Measurements from ENCODE around the gene IL9. TPM values are rescaled to one million over a fixed set of nuclear protein-coding genes. Genes with fewer than 3 reads are reported as not detected.

Gene IL9
- total and polyA plus RNA-seq, 10 of the 15 experiments (the other 5 are each of a cell fraction or from before 2014, with no cell fraction given) = not detected

GRCh38 chr5:135862086-135862485, 33.6 kb downstream of the IL9 start:
- Histone ChIP-seq H4K20me1 (ENCODE audit: control insufficient read depth, insufficient read depth) (no peaks in the 10 kb centered on the region), H3K9me3 (replicated peaks; ENCODE audit: control insufficient read depth, insufficient read depth, low read length) (no peaks in the 10 kb centered on the region; the same call in 2 of the 3 replicates), H3K27ac (ENCODE audit: control insufficient read depth, insufficient read depth) (no peak overlapping the region), H3K27me3 (replicated peaks in 1 of 2; ENCODE audit: control insufficient read depth in 2 of 2, insufficient read depth in 2 of 2, low read length in 1 of 2) (no peaks in the 10 kb centered on the region; a peak in 1 of 4 replicates), H2AFZ (ENCODE audit: control insufficient read depth, low read depth, low read length) (no peak overlapping the region), H3K36me3 (ENCODE audit: control insufficient read depth in 2 of 2, insufficient read depth in 2 of 2, low read length in 1 of 2) (no peaks in the 10 kb centered on the region), H3K4me3 (no peak overlapping the region), H3K79me2 (ENCODE audit: control insufficient read depth, insufficient read depth, low read length) (no peaks in the 10 kb centered on the region), H3K4me2 (ENCODE audit: control insufficient read depth, insufficient read depth) (no peak overlapping the region), H3K9ac (ENCODE audit: control insufficient read depth, insufficient read depth, low read length) (no peak overlapping the region), H3K4me1 (ENCODE audit: control insufficient read depth, insufficient read depth, low read length) (no peaks in the 10 kb centered on the region)
- TF ChIP-seq EZH2 (IDR thresholded peaks at IDR 0.05; ENCODE audit: borderline replicate concordance, control insufficient read depth, low read depth, low read length) = no peak
- no peak for TF ChIP-seq ZNF274 (IDR thresholded peaks at IDR 0.05; ENCODE audit: insufficient read depth, insufficient read length)
- TF ChIP-seq PBX3 (IDR thresholded peaks at IDR 0.05; ENCODE audit: insufficient replicate concordance, low read depth, low read length) = no peak
- no peak for TF ChIP-seq POU2F2 (IDR thresholded peaks at IDR 0.05; ENCODE audit: borderline replicate concordance, low read depth, low read length)
- TF ChIP-seq RFX5 (IDR thresholded peaks at IDR 0.05; ENCODE audit: low read depth, low read length) = no peak
- TF ChIP-seq NKRF (conservative IDR thresholded peaks at IDR 0.05) = no peak
- TF ChIP-seq USF2 (IDR thresholded peaks at IDR 0.05; ENCODE audit: borderline replicate concordance, low read depth, low read length) = no peak
- no peak for TF ChIP-seq ATF2 (IDR thresholded peaks at IDR 0.05; ENCODE audit: low read length)
- TF ChIP-seq ZBTB11 (CRISPR knock-in tag; IDR thresholded peaks at IDR 0.05) = no peak
- RAD21 ChIA-PET (ENCODE audit: unreplicated experiment) = no interaction called here
- SMC1A ChIA-PET (ENCODE audit: uncharacterized antibody, unreplicated experiment) = no interaction called here
- FAIRE-seq = no peak
- in situ Hi-C loops (cut with MboI) = no loop called here
- intact Hi-C loops (cut with micrococcal nuclease; ENCODE audit: unreplicated experiment) = no loop called here
- POLR2A ChIA-PET = no interaction called here
- no TSS peak for BruUV-seq (replicated peaks)
- DNase-seq (ENCODE audit: low read depth, low spot score) = no peak
- CTCF ChIA-PET = no interaction called here
- no peak for ATAC-seq
